NOMO-1 treated with DMSO at 0.1 percent for 48 hours (cell line): ENCODE data around the gene STRIP1.

Experiments used
- DNase-seq: peaks from one replicate; lab custom pipeline; 2025; ENCODE audit not compliant: unreplicated experiment; lab: John Stamatoyannopoulos, UW

Gene STRIP1

DNA sequence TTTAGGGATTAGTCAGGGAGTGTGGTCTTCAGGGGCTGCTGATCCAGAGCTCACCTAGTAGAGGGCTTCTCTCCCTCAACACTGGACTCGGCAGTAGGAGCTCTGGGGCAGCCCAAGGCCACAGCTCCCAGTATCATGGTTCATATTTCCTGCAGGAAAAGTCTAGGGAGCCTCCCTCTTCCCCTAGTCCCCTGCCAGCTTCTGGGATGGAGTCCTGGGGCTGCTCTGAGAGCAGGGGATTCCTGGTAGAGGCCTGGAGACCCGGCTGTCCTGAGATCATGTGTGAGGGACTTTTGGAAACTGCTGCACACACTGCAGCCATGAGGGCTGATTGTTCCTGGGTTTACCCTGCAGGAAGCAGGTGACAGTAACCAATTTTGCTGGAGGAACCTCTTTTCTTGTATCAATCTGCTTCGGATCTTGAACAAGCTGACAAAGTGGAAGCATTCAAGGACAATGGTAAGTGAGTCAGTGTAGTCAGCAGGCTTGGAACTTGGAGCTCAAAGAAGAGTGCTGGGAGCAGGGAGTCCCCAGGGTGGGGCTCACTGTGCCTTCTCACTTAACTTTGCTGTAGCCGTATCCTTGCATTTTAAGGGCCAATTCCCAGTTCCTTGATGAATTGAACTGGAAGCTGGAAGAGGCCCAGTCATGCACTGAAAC is 16.3 kb downstream of the STRIP1 start:
- no peak for DNase-seq

DNA sequence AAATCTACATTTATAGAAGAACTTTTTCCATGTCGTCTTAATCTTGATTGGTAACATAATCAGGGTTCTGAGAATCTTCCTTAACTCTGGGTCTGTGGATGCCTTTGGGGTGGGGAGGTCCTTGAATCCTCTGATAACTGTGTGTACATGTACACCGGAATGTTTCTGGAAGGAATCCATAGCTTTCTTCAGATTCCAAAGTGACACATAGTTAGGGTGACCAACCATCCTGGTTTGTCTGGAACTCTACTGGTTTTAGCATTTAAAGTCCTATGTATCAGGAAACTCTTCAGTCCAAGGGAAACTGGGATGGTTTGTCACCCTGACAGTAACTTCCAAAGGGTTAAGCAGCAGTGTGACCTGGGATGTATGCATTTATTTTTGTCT is 16.8 kb downstream of the STRIP1 start:
- DNase-seq = no peak

DNA sequence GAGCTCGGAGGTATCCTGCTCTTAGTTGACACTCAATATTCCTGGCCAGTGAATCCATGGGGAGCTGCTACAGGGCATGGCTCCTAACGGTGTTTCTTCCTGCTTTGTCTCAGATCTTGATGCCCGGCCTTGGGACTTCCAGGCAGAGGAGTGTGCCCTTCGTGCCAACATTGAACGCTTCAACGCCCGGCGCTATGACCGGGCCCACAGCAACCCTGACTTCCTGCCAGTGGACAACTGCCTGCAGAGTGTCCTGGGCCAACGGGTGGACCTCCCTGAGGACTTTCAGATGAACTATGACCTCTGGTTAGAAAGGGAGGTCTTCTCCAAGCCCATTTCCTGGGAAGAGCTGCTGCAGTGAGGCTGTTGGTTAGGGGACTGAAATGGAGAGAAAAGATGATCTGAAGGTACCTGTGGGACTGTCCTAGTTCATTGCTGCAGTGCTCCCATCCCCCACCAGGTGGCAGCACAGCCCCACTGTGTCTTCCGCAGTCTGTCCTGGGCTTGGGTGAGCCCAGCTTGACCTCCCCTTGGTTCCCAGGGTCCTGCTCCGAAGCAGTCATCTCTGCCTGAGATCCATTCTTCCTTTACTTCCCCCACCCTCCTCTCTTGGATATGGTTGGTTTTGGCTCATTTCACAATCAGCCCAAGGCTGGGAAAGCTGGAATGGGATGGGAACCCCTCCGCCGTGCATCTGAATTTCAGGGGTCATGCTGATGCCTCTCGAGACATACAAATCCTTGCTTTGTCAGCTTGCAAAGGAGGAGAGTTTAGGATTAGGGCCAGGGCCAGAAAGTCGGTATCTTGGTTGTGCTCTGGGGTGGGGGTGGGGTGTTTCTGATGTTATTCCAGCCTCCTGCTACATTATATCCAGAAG is 19.4 kb downstream of the STRIP1 start:
- DNase-seq = no peak

DNA sequence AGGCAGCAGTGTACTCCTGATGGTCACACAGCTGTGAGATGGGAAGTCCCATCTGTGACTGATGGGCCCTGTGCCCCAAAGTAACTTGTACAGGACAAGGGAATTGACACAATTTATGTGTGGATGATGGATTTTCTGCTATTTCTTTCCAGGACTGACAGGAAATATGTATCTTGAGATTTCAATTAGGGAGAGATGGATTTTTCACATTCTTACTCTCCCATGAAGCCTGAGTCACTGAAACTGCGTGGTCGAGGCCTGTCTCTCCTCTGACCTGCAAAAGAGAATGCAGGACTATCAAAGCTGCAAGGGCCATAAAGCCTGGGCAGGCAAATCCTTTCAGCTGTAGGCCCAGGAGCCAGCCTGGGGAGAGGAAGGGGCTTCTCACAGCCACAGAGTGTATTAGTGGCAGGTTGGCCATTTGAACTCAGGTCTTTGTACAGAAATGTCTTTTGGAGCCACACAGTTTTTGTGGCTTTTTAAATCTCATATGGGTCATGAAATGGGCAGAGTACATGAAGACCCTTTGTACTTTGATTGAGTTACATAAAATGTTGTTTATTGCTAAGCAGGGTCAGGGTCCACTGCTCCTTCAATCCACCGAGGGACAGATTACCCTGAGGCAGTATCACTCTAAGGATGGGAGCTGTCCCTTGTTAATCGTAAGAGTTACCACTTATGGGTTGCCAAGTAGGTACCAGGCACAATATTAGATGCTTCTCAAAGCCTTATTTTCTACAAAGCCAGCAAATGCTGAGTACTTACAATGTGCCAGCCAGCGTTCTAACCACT is 21.3 kb downstream of the STRIP1 start:
- no peak for DNase-seq

DNA sequence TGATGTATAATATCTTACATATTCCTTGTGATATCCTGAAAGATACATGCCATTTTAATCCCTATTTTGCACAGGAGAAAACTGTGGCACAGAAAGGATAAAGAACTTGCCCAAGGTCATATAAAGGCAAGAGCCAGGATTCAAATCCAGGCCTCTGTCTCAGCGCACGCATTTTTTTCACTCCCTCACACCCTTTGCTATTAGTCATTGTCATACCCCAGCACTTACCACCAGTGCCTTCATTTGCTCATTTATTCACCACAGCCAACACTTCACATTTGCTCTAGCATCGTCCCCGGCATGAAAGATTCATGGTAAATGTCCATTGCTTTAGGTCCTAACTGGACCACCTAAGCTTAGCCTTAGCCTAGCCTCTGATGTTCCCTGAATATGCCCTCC is 21.9 kb downstream of the STRIP1 start:
- DNase-seq = no peak

DNA sequence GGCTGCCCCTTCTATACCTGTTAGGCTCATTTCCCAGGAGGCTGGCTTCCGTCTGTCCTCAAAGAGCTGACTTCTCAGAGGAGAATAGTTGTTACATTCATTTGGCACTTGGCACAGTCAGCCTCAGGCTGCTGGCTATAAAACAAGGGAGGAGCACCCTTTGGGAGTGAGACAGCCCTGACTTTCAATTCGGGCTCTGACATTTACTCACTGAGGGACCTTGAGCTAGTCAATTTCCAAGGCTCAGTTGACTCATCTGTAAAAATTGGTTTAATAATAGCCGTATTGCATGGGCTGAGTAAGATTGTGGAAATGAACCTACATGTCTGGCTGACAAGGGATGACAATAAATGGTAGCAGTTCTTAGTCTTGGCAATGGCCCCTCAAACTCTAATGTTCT is 22.4 kb downstream of the STRIP1 start:
- no peak for DNase-seq

DNA sequence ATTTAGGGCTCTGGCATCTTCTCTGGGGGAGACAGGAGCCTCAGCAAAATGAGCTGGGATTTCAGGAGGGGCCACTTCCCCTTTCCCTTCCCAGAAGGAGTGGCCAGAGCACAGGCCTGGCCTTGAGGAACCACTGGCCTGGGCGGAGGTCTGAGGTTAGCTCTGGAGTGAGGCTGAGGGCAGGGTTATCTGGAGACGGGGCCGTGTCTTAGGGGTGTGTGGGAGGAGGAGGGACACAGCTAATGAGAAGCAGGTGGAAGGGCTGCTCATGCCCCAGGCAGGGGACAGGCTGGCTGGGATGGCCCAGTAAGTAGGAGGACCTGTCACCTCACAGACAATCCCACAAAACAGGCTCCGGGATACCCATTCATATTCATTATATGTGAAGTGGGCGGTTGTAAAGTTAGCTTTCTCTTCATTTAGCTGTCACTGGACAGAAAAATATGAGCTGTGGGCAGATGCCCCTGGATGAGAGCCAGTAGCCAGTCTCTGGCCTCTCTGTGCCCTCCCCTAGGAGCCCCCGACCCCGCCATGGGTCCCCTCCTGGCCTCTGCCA is 23.6 kb downstream of the STRIP1 start:
- DNase-seq = no peak

DNA sequence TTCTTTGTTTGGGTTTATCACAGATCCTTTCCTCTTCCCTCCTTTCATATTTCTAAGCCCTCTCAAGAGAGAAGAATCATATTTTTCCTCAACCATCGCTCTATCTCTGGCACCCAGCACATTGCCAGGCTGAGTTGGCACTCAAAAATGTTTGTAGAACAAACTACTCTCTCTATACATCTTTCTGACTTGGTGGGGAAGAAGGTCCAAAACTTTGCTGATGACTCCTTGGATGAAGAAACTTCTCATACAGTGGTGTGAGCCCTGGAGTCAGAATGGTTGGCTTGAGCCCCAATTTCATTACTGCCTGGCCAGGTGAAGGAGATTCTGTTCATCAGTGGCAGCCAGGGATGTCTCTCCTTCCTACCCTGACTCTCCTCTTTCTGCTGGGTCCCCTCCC is 24.2 kb downstream of the STRIP1 start:
- DNase-seq = no peak

DNA sequence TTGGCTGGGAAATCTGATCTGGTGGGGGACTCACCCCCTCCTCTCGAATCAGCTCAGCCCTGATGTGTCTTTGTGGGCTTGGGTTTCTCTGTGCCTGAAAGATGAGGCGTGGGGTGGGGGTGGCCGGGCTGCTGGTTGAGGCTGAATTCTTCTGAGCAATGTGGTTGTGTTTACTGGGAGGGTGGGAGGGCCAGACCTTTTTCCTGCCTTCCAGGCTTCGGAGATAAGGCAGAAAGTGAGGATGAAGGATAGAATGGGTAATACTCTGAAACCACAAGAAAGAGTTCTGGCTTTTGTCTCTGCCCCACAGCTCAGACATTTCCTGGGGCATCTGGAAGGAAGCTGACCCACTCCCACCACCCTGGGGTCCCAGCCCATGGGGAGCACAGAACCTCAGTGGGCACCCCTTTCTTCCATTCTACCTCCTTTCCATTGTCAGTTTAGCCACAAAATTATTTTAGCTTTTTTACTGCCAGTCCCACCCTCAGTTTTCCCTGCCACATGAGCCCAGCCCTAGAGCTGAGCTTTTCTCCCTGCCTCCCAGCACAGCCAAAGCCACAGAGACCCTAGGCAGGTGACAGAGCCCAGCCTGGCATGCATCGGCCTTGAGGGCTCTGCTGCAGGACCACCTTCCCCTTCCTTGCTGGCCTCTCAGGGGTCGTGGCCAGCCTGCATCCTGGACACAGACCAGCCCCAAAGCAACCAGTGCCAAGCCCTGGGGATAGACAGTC is 24.9 kb downstream of the STRIP1 start:
- no peak for DNase-seq

DNA sequence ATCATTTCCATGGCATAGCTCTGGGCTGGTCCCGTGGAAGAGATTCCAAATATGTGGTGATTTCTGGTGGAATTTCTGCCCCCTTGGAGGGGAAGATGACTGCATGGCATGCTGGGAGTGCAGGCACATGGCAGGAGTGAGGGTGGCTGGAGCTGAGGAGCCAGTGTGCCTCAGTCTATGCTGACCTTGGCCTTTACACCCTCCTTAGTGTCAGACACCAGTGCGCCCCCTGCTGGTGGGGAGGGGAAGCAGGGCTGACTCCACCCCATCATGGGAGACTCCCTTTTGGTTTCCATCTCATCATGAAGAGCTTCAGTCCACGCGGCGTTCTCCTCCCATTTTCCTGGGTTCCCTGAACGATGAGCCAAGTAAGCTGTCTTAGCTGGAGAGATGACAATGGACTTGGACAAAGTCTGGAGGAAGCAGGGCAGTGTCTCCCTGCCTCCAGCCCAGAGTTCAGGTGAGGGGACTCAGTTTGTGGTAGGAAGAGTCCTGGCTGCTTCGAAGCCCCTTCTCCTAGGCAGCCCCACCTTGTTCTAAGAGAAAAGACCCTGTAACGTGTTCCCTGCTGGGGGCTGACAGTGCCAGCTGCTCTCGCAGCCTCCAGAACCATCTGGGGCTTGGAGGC is 25.7 kb downstream of the STRIP1 start:
- DNase-seq = peak; percentile 49

DNA sequence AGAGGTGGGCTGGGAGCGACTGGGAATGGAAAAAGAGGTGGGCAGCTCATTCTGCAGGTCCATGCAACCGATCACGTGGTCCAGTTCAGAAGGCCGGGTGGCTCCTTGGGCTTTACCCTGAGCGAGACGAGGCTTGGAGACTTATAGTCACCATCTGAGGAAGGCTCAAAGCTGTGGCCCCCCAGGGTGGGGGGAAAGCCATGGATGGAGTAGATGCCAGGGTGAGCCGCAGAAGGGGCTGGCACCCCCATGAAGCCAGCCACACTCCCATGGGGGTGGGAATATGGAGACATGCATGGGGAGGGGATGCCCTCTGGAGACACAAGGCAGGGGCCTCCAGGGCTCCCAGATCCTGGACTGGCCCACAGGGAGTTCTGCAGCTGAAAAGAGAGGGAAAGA is 26.2 kb downstream of the STRIP1 start:
- DNase-seq = no peak

DNA sequence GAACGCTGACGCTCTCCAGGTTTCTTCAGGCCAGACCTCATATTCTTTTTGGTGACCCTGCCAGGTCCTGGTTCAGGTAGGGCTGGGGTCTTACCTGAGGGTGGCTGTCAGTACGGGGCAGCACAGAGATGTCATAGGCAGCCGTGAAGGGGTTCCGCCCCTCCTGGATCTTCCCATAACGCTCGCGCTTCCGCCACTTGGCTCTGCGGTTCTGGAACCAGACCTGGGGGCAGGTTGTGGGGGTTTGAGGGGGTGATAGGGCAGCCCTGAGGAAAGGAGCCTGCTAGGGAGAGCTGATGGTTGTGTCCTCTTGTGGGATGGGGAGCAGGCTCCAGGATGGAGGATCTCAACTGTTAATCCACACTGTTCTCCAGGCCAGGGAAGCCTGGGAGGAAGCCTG is 26.9 kb downstream of the STRIP1 start:
- no peak for DNase-seq

DNA sequence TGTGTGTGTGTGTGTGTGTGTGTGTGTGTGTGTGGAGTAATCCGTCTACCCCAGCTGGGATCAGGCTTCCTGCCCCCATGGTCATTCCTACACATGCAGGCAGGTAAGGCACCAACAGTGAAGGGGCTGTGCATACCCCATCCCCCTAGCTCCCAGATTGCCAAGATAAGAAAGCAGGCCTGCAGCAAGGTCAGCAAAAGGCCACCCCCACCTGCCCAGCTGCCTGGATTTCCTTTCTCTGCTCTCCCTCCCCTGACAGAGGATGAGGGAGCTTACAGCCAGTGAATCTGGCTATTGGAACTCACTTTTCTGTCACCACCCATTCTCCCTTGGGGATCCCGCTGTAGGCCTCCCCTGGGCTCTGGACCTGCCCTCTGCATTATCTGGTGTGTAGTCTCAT is 28.2 kb downstream of the STRIP1 start:
- no peak for DNase-seq

DNA sequence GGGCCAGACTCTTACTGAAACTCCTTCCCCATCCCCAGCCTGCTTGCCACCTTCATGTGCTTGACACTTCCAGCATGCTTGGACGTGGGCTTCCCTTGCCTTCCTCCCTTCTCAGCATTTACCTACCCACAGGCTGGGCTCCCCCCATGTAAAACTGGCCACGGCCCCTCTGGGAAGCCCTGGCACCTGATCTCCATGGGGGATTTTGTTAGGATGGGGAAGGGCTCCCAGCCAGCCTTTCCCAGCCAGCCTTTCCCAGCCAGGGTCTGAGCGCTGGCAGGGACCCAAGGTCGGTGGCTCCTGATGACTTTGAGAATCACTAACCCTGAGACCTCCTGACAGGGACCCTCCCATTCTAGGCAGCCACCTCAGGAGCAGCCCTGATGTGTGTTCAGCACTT is 29.4 kb downstream of the STRIP1 start:
- no peak for DNase-seq

DNA sequence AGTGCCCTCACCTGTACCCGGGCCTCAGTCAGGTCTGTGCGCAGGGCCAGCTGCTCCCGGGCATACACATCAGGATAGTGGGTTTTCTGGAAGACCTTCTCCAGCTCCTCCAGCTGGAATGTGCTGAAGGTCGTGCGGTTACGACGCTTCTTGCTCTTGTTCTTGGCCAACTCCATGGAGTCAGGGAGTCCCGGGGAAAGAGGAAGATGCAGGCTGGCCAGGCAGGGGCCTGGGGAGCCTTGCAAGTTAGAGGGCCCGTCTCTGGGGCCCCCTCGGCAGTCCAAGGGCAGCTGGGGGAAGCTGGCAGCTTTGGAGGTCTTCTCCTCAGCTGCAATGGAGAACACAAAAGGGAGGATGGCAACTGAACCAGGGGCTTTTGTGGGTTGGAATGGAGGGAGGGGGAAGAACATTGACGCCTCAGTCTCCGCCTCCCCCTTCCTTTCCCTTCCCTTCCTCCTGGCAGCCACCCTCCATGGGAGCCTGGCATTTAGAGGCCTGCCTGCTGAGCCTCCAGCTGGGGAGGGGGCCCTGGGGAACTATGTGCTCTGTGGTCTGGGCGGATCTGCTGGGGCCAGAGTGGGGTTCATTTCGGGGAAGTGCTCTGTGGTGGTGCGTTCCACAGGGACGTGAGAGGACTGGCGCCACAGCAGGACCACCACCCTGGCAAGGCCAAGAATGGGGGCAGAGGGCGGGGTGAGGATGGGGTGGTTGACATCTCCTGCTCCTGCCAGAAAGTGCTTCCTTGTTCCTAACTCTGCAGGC is 30.3 kb downstream of the STRIP1 start:
- no peak for DNase-seq

DNA sequence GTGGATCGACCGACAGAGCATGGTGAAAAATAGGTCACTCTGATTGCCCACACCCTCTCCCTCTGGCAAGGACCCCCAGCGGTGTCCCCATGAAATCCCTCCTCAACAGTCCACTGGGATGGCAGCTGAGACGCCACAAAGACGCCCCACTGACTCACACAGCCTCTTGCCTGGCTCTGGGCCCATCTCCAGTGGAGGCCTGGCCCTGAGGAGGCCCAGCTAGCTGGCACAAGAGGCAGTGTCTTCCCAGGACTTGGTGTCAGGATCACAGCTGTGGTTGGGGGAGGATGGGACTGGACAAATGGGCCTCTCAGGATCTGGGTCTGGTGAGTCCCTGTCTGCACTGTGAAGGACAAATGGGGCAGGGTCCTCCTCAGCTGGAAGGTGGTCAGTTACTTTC is 31.4 kb downstream of the STRIP1 start:
- DNase-seq = no peak

DNA sequence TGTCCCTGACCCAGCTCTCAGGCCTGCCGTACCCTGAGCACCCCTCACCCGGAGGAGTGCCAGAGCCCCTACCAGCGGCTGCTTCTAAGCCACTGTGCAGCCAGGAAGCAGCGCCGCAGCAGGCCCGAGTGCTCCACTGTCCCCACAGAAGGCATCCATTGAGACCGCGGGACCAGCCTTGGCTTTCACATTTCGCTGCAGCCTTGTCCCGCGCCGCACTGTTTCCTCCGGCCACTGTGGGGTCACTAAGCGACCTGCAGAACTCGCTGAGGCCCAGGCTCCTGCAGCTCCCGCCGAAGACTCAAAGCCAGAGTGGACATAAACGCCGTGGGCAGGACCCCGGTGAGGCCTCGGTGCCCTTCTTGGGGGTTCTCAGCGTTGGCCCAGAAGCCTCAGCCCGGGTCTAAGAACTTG is 33.1 kb downstream of the STRIP1 start:
- DNase-seq = no peak

DNA sequence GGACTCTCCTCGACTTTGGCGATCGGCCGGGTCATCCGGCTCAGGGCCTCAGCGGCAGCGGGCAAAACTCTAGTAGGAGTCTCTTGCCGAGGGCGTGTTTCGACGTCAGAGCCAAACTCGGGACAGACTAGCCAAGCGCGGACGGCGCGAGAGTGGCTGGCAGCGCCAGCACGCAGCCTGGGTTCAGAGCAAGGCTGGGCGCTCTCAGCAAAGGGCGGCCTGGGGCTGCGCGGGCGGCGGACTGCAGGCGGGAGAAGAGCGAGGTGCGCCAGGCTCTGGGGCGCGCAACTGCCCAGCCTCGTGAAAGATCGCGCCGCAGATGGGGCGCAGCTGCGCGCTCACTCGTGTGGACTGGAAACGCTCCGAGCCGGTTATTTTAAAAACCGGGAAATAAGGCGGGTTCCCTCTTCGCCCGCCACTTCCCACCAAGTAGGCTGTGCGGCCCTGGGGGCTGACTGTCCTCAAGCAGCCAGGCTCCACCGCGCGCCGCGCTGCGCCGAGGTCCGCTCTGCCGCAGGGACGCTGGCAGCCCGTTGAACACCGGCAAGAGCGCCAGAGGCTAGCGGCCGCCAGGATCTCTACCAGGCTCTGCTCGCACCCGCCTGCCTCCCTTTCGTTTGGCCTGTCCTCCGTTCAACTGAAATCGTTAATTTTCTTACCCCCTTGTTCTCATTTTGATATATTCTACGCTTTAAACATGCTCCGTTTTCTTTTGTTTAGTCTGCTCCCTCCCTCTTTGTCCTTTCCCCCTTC is 33.6 kb downstream of the STRIP1 start:
- no peak for DNase-seq
